Muscle layer of colon (tissue), 2 donors: ENCODE results near the gene GARRE1.

Experiments used
- H3K27ac ChIP-seq: one replicate; pipeline ENCODE4 v1.7.0; 2013; ENCODE audit warnings: low read depth, mild to moderate bottlenecking, low read length, moderate library complexity
- H3K27me3 ChIP-seq, 2 donors: one replicate each; pipeline ENCODE4 v1.7.0; 2013; ENCODE audit warnings: low read length in 2 of 2, mild to moderate bottlenecking in 2 of 2; ENCODE audit not compliant: insufficient read depth in 2 of 2, control insufficient read depth in 1 of 2
- H3K36me3 ChIP-seq: one replicate; pipeline ENCODE4 v1.7.0; 2013; ENCODE audit warnings: mild to moderate bottlenecking, low read length; ENCODE audit not compliant: insufficient read depth
- H3K4me1 ChIP-seq: one replicate; pipeline ENCODE4 v1.7.0; 2013; ENCODE audit warnings: mild to moderate bottlenecking, low read length; ENCODE audit not compliant: insufficient read depth
- H3K4me3 ChIP-seq, 2 donors: one replicate each; pipeline ENCODE4 v1.7.0; 2013; ENCODE audit warnings: low read length in 2 of 2, low read depth in 1 of 2, mild to moderate bottlenecking in 1 of 2, moderate library complexity in 1 of 2
- H3K9ac ChIP-seq: one replicate; pipeline ENCODE4 v1.7.0; 2013; ENCODE audit warnings: low read length
- H3K9me3 ChIP-seq: one replicate; pipeline ENCODE4 v1.7.0; 2013; ENCODE audit warnings: mild to moderate bottlenecking, low read length
- donor health status: abdominal sarcoma.
- donor health status: Adenocarcinoma of cecum.

Gene GARRE1

DNA sequence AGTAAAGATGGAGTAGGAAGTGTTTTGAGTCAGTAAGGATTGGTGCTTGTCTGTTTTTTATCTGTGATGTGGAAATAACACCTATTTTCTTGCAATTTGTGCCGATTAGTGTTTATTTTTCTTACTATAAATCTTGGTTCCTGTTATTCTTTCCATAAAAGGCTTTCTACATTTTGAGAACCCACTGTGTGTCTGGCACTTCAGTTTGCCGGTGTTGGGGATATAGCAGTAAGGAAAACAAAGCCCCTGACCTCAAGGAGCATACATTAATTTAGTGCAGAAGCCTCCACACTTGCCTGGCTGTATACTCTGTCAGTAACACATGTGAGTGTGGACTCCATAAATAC is 35.6 kb upstream of the GARRE1 start:
- peaks cover 48% of the 10 kb centered on the region for H3K36me3 ChIP-seq
- H3K27ac ChIP-seq, result no peak overlapping the region
- H3K4me3 ChIP-seq, result no peak overlapping the region
- H3K27me3 ChIP-seq, result no peaks in the 10 kb centered on the region
- peaks cover 8% of the 10 kb centered on the region for H3K4me1 ChIP-seq
- no peaks in the 10 kb centered on the region for H3K9me3 ChIP-seq
- no peak overlapping the region for H3K9ac ChIP-seq

DNA sequence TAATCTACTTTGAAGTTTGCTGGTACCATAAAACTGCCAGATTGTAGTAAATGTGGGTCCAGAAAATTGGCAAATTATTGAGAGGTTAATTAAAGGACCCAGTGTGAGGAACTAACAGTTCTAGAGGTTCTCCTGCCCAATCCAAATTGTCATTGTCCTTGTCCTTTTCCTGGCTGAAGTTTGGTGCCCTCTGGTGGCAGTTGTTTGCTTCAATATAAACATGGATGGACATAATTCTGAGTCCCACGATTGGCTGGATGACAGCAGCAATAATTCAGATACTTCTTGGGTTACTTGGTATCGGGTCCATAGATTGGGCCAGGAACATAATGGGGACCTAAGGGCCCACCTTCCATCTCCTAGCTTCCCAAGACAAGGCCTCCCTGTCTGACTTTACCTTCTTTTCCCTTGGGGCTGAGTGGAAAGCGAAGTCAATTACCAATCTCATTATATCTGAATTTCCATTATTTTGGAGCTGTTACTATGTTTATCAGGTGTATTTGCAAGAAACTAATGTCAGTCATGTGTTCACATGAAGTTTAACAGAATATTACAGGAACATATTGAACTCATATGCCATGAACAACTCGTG is 33.8 kb upstream of the GARRE1 start:
- no peaks in the 10 kb centered on the region for H3K9me3 ChIP-seq
- peaks cover 8% of the 10 kb centered on the region for H3K4me1 ChIP-seq
- no peak overlapping the region for H3K9ac ChIP-seq
- H3K27me3 ChIP-seq, result no peaks in the 10 kb centered on the region
- H3K27ac ChIP-seq, result no peak overlapping the region
- peaks cover 59% of the 10 kb centered on the region for H3K36me3 ChIP-seq
- no peak overlapping the region for H3K4me3 ChIP-seq

DNA sequence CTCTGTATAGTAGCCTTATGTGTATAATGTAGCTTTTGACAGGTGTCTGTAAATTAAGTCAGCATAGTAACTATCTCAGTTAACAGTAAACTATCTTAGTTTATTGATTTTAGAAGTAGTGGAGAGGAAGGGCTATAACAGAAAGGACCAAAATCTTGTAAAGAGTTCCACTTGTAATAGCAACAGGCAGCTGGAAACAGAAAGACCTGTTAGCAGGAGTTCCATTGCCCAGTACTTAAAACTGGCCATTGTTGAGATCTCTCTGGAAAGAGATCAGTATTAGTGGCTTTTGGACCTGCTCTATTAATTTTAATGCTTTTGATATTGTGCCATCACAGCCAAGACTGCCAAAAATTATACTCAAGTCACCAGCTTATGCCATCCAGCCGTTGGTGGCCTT is 32.0 kb upstream of the GARRE1 start:
- Histone ChIP-seq H3K4me1 (peaks cover 11% of the 10 kb centered on the region), H3K9me3 (no peaks in the 10 kb centered on the region), H3K4me3 (no peak overlapping the region), H3K9ac (no peak overlapping the region), H3K27me3 (no peaks in the 10 kb centered on the region), H3K27ac (no peak overlapping the region), H3K36me3 (peaks cover 66% of the 10 kb centered on the region)

- Histone ChIP-seq H3K9ac (no peak overlapping the region), H3K36me3 (peaks cover 79% of the 10 kb centered on the region), H3K27me3 (no peaks in the 10 kb centered on the region), H3K4me1 (peaks cover 4% of the 10 kb centered on the region), H3K27ac (no peak overlapping the region), H3K4me3 (no peak overlapping the region), H3K9me3 (no peaks in the 10 kb centered on the region)
Observed at GRCh38 chr19:34224996-34225658, 29.2 kb upstream of the GARRE1 start.

DNA sequence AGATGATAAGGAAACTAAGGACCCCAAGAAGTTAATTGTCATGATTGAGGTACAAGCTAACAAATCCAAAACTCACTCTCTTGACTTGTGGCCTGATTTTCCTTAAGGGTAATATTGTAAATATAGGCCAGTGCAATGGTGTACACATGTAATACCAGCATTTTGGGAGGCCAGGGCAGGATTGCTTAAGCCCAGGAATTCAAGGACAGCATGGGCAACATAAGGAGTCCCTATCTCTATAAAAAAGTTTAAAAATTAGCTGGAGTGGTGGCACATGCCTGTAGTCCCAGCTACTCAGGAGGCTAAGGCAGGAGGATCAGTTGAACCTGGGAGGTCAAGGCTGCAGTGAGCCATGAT is 28.7 kb upstream of the GARRE1 start:
- peaks cover 80% of the 10 kb centered on the region for H3K36me3 ChIP-seq
- no peak overlapping the region for H3K27ac ChIP-seq
- no peak overlapping the region for H3K4me3 ChIP-seq

GRCh38 chr19:34226036-34226435 is 28.3 kb upstream of the GARRE1 start:
- Histone ChIP-seq H3K36me3 (peaks cover 77% of the 10 kb centered on the region), H3K9me3 (no peaks in the 10 kb centered on the region), H3K4me1 (peaks cover 4% of the 10 kb centered on the region), H3K9ac (no peak overlapping the region), H3K27me3 (no peaks in the 10 kb centered on the region), H3K4me3 (no peak overlapping the region), H3K27ac (no peak overlapping the region)

More for the DNA sequence above, 28.7 kb upstream of the GARRE1 start:
- Histone ChIP-seq H3K4me1 (peaks cover 4% of the 10 kb centered on the region), H3K9ac (no peak overlapping the region), H3K9me3 (no peaks in the 10 kb centered on the region), H3K27me3 (no peaks in the 10 kb centered on the region)

DNA sequence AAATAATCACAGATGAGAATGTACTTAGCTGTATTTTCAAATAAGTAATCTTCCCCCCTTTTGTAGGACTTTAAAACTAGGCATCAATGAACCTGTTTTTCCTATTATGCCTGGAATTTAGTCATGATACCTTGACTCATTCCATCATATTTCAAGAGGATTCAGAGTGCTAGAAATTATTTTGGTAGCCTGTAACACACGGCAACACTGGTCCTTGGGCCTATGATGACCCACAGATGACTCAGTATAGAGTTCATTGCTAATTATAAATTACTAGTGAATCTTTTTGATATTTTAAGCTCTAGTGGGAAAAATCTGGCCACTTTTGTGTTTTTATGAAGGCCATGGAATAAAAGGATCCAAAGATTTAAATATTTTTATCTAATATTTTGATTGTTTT is 26.0 kb upstream of the GARRE1 start:
- H3K27ac ChIP-seq, result no peak overlapping the region
- peaks cover 54% of the 10 kb centered on the region for H3K36me3 ChIP-seq
- H3K27me3 ChIP-seq, result no peaks in the 10 kb centered on the region
- peaks cover 16% of the 10 kb centered on the region for H3K4me1 ChIP-seq
- no peak overlapping the region for H3K9ac ChIP-seq
- H3K9me3 ChIP-seq, result no peaks in the 10 kb centered on the region
- no peak overlapping the region for H3K4me3 ChIP-seq

DNA sequence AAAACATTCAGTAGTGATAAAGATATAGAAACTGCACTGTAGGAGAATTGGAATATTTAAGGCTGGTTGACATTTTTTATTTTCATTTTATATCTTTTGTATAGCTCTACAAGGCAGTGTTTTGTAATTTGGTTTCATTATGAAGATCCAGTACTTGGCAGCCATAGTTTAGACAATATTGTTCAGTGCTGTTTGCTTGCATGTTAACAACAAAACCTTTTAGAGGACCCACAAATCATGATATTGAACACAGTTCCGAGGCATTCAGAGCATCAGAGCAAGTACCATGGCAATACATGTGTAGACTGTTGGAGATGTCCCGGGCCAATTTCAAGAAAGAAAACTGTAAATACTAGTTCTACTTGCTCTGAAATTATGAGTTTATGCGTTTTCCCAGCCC is 25.6 kb upstream of the GARRE1 start:
- H3K27me3 ChIP-seq, result no peaks in the 10 kb centered on the region
- no peak overlapping the region for H3K9ac ChIP-seq
- H3K36me3 ChIP-seq, result peaks cover 50% of the 10 kb centered on the region
- peaks cover 18% of the 10 kb centered on the region for H3K4me1 ChIP-seq
- H3K9me3 ChIP-seq, result no peaks in the 10 kb centered on the region
- no peak overlapping the region for H3K27ac ChIP-seq
- no peak overlapping the region for H3K4me3 ChIP-seq

GRCh38 chr19:34229721-34230120 is 24.6 kb upstream of the GARRE1 start:
- peaks cover 41% of the 10 kb centered on the region for H3K36me3 ChIP-seq
- no peaks in the 10 kb centered on the region for H3K27me3 ChIP-seq
- H3K9me3 ChIP-seq, result no peaks in the 10 kb centered on the region
- H3K9ac ChIP-seq, result no peak overlapping the region
- H3K4me3 ChIP-seq, result no peak overlapping the region
- H3K27ac ChIP-seq, result no peak overlapping the region
- peaks cover 18% of the 10 kb centered on the region for H3K4me1 ChIP-seq

- Histone ChIP-seq H3K9me3 (no peaks in the 10 kb centered on the region), H3K27ac (no peak overlapping the region), H3K9ac (no peak overlapping the region), H3K36me3 (peaks cover 30% of the 10 kb centered on the region), H3K4me1 (peaks cover 18% of the 10 kb centered on the region), H3K27me3 (no peaks in the 10 kb centered on the region), H3K4me3 (no peak overlapping the region)
Observed at GRCh38 chr19:34230820-34231219, 23.5 kb upstream of the GARRE1 start.

- peaks cover 25% of the 10 kb centered on the region for H3K36me3 ChIP-seq
- no peak overlapping the region for H3K4me3 ChIP-seq
- H3K9ac ChIP-seq, result no peak overlapping the region
- H3K27me3 ChIP-seq, result no peaks in the 10 kb centered on the region
- H3K4me1 ChIP-seq, result peaks cover 22% of the 10 kb centered on the region
- no peak overlapping the region for H3K27ac ChIP-seq
- H3K9me3 ChIP-seq, result no peaks in the 10 kb centered on the region
Observed at GRCh38 chr19:34231439-34231838, 22.9 kb upstream of the GARRE1 start.
